HUDEP-2 (cell line): ENCODE measurements around the gene NKX6-1.
A peak's percentile ranks its signal among the peaks of the same experiment; 100 is the strongest.

Experiments
- DNase-seq, 76 experiments: peaks; one replicate each; lab custom pipeline; 2025; ENCODE audit not compliant: unreplicated experiment in 76 of 76; lab: John Stamatoyannopoulos, UW

Gene NKX6-1

DNA sequence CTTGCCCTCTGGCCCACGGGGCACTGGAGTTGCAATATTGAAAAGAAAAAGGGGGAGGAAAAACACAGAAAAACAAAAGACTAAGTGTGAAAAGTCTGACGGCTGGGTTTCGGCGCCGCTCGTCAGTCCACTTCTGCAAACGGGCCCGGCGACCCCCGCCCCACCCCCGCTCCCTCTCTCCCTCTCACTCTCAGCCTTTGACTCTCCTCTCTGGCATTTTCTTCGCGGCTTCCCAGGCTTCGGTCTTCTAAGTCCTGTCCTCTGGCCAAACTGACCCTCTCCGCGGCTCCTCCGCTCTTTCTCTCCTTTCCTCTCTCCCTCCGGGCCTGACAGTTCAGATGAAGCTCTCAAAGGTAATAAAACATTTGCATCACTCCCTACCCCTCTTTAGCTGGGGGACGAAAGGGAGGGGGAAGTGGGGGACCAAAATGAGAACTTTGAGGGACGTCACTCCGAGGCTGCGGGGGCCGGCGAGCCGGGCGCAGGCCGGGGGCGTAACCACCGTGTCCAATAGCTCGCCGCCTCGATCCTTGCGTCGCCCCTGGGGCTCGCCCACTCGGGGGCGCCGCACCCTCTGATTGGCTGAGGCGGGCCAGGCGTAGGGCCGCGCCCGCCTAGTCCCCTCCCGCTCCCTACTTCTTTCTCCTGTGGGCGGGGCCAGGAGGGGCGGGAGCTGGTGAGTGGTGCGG, at the start of gene NKX6-1:
Gene NKX6-1 (minus strand): TSS at position 358 of the 689 bp plus-strand sequence. CDS start 1,064 bp downstream, outside the sequence.
- peak in 31 of 76 experiments; percentile 0 to 51 (median 18) for DNase-seq

DNA sequence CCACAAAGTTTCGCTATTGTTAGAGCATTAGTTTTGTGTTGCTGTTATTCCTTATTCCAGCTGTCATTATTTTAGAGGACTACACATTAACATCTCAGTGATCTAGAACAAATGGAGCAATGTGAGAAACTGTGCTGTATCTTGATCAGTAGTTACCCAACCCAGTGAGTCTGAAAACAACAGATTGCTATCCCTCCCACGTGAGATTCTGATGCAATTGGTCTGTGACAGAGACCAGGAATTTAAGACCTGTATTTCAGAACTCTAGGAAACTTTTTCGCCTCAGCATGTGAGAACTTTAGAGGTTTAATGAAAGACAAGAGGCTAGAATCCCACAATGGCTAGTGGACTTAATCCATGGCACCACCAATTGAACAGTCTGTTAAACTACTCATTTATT, 48.1 kb upstream of the NKX6-1 start:
- DNase-seq, result no peak

DNA sequence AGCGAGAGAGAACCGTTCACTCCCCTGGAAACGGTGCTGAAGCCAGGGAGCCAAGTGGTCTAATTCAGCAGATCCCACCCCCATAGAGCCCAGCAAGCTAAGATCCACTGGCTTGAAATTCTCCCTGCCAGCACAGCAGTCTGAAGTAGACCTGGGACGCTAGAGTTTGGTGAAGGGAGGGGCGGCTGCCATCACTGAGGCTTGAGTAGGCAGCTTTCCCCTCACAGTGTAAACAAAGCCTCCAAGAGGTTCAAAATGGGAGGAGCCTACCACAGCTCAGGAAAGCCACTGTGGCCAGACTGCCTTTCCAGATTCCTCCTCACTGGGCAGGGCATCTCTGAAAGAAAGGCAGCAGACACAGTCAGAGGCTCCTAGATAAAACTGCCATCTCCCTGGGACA, 46.0 kb upstream of the NKX6-1 start:
- no peak for DNase-seq

DNA sequence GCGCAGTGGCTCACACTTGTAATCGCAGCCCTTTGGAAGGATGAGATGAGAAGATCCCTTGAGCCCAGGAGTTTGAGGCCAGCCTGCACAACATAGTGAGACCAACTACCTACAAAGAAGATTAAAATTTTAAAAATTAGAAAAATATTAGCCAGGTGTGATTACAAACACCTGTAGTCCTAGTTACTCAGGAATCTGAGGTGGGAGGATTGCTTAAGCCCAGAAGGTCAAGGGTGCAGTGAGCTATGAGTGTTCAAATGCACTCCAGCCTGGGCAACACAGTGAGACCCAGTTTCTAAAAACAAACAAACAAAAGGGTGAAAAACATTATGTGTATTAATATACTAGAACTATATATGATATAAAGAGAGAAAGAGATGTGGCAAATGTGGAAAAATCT, 36.8 kb upstream of the NKX6-1 start:
- no peak for DNase-seq

DNA sequence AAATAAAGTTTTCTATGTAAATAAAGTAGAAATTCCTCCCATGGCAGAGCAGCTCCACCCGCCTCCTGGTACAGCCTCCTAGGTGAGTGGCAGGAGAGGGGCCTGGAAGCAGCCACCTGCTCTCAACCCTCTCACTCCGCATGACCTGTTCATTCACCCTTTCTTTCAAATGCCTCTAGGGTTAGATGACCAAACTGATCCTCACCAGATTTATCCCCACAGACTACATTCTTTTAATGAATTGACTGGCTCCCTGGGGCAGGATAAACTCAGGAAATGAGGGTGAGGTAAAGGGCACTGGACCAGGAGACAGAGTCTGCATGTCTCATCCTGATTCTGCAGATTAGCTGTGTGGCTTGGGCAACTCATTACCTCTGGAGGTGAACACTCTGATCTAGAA, 32.6 kb upstream of the NKX6-1 start:
- DNase-seq, result no peak

DNA sequence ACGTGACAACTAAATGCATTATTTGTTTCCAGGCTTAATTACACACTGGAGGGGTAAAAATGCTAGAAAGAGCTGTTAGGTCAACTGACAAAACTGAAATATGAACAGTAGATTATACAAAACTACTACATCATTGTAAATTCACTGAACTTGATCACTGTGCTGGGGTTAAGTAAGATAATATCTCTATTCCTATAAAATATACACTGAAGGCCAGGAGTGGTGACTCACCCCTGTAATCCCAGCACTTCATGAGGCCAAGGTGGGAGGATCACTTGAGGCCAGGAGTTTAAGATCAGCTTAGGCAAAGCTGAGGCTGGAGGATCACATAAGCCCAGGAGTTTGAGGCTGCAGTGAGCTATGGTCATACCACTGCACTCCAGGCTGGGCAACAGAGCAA, 31.8 kb upstream of the NKX6-1 start:
- no peak for DNase-seq

DNA sequence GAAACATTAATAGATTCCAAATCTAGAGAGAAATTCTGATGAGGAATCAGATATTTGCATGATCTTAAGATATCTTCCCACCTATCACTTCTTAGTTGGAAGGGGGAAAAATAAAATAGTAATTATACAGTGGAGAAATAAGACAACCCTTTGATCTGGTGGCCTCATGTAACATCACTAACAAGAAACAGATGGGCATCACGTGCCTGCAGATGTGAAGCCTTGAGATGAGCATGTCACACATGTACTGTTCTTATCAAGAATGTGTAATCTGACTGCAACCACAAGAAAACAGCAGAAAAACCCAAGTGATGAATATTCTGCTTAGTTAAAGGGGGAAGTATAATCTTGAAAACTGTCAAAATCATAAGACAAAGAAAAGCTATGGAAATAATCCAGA, 31.4 kb upstream of the NKX6-1 start:
- DNase-seq, result peak in 2 of 76 experiments; percentile 1 to 2

DNA sequence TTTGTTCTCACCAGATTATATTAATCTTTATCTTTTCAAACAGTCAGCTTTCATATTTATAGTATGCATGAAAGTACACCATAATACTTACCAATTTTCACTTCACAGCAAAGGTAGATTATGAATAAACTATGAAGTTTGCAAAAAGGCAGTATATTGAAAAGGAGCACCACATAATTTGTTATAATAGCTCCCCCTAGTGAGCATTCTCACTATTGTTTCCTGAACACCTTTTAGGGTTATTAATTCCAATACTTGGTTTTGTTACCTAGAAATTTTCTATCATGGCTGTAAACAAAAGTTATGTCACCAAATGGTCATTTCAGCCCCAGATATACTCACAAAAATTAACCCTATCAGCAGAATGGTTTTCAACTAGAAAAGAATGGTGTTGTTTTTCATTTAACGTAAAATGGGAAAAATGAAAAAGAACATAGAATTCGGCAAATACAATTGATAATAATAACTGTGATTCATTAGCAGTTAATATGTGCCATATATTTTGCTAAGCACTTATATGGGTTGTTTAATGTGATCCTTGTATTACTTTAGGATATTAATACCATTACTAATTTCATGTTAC, 30.2 kb upstream of the NKX6-1 start:
- peak in 9 of 76 experiments; percentile 1 to 28 (median 7) for DNase-seq

DNA sequence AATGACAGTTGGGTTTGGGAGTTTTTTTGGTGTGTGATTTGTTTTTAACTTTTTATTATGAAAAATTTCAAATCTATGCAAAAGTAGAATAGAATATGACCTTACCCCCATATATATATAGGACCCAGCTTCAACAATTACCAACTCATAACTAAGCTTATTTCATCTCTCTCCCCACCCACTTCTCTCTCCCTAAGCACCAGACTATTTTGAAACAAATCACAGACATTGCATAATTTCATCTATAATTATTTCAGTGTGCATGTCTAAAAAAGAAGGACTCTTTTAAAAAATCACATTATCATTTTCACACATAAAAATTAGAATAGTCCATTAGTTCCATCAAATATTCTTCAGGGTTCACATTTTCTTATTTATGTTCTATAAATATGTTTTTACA, 28.3 kb upstream of the NKX6-1 start:
- DNase-seq, result no peak

DNA sequence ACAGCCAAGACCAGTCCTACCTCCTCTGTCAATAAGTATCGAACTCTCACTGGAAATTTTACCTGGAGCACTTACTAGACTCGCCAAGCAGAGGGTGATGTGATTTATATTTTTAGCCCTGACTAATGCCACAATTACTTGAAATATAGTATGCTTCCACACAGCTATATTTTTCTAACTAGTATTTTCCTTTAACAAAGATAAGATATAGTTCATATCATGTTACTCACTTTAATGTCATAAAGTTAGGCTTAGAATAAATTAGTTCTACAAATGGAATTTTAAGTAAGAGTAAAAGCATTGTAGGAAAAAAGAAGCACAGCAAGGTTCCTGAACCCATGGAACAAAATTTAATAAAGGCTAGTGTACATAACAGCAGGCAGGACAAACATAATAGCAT, 16.0 kb upstream of the NKX6-1 start:
- no peak for DNase-seq

DNA sequence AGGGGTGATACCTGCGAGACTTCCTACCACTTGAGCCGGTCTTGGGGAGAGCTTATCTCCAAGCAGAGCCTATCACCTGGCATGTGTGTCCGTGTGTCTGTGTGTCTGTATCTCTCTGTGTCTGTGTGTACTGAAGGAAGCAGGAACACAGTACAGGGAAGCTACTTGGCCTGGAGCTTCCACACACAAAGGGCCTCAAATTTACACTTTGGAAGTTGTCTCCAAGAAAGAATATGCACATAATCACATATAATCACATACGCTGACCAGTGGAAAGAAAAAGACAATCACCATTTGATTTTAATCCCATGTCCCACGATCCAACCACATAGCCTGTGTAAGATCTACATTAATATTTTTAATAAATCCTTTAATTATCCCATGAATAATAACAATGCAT, 13.2 kb upstream of the NKX6-1 start:
- no peak for DNase-seq

DNA sequence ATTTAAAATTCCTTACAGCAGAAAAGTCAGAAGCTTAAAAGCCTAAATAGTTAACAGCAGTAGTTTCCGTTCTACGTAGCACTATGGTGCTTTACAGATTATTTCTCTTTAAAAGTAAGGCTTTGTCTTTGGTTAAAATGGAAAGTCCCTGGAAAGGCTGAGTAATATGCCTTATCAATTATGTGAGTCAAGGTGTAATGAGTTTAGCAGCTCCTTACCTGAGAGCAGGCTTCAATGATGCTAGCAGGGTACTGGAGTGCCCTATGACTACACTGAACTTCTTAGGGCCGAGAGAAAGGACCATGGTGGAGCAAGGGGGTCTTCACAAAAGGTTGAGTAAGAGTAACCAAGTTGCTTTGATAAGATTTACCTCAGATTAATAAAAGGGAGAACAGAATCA, 12.6 kb upstream of the NKX6-1 start:
- DNase-seq, result no peak

DNA sequence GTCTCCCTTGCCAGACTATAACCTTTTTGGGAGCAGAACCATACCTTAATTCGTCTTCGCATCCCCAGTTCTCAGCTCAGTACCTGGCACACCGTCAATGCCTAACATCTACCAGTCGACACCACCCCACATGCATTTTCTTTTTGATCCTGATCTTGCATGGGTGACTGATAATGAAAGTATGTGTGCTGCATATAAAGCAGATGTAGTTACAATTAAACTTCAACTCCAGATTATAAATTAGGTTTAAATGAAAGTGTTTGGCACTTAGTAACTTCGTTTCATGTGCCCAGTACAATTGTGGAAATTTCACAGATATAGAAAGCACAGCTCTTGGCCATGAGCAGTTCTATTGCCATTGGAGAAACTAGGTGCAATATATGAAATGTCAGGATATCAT, 8.8 kb upstream of the NKX6-1 start:
- DNase-seq, result no peak

DNA sequence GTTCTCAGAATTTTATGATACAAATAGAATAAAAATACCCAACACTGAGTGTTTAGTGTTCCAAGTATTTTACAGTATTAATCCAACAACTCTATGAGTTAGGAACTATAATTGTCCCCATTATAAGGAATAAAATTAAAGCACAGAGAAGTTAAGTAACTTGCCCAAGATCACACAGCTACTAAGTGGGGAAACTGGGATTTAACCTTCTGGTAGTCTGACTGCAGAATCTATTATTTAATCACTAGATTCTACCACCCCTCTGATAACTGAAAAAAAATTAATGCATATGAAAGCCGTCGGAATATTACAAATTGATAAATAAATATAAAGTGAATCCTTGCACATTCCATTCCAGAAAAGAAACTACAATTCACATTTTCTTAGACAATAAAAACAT, 5.7 kb upstream of the NKX6-1 start:
- no peak for DNase-seq

DNA sequence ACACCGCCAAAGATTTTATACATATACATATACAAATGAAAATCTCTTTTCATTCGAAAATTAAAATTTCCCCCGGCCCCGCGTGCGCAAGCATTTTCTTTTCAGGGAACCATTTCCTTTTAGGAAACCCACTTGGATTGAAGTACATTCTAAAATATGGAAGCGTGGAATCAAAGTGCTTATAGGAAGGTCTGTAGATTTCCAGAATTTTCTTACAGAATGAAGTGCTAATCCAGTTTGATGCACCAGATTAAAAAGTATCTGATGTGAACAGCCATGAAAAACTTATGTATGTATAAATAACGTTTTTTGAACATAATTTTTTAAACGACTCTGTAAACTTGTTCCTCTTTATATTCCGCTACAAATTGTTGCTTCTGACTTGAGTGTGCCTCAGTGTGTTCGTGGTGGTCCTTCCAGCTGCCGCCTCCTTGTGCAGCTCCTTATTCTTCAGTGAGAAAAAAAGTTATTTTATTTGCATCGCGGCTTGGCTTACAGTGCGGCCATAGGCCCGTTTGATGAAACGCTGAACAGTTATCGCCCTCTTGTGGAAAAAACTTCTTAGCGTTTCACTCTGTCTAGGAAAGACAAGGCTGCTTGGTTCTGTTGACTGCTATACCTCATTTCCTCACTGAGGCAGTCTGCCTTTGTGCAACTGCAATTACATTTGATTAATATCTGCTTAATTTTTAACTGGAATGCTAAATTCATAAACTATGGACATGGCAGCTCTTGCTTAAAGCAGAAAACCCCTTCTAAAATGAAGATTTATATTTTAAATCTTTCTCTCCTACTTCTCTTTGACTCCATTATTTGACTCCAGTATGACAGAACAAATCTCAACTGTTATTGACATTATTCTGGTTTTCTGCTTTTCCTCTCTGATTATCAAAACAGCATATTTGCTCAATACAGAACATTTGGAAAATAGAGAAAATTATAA, 4.7 kb upstream of the NKX6-1 start:
- peak in 32 of 76 experiments; percentile 1 to 61 (median 30) for DNase-seq

DNA sequence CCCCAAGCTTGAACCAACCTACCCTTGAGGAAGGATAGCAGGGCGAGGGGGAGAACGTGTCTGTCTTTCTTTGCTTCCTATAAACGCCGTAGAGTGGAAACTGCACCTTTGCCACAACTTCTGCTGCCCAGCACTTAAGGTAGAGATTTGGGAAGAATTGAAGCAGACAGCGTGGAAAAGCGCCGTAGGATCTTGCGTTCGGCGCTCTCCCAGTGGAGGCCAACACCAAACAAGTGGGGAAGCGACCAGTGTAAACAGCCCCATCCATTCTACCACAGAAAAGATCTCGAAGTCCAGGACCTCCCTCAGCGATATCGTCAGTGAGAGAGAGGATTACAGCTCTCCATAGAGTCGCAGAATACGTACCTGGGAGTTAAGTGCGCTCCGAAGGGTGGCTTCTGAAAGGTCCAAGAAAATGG, 3.9 kb upstream of the NKX6-1 start:
- DNase-seq, result no peak

DNA sequence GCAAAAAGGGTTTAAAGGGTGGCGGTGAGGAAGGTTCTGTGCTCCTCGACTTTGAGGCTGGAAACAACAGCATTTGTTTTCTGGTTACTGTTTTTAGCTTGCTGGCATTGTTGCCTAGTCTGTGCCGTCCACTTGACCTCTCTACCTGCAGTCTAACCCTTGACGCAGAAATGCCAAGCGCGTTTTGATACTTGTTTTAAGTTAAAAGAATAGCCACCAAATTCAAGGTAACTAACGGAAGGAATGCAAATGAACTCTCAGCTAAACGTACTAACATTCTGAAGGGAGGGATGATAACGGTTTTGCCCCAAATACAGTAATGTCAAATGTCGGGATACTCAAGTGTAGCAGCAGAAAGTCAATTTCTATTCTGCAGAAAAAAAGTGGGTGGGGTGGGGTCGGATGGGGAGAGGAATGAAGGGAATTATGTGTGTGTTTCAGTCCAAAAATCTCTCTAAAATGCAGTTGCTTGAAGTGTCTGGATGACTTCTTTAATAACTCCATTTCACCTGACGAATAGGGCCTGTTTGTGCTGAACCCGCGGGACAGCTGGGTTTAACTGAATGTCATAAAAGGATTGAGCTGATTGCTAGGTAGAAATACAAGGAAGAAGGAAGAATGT, 3.4 kb upstream of the NKX6-1 start:
- no peak for DNase-seq

DNA sequence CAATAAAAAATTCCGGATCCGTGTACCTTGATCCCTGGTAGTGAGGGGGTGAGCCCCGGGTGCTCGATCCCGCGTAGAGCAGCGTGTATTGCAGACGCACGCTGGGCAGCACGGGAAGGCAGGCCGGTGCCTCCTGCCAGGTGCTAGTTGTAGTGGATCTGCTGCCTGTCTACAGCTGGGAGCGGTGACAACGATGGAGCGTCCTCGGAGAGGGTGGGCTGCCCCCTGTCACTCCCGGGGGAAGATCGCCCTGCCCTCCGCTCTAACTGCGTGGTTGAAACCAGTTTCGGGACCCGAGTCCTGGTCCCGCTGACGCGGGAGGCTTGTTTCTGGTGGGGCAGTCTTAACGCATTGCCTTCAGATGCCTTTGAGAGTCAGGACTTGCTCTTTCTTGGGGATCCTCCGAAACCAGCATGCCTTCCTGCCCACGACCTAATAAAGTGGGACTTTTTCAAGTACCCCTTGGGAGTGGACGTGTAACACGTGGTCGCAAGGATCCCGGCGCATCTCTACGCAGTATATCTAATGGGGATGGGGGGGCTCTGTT, 2.7 kb upstream of the NKX6-1 start:
- no peak for DNase-seq

DNA sequence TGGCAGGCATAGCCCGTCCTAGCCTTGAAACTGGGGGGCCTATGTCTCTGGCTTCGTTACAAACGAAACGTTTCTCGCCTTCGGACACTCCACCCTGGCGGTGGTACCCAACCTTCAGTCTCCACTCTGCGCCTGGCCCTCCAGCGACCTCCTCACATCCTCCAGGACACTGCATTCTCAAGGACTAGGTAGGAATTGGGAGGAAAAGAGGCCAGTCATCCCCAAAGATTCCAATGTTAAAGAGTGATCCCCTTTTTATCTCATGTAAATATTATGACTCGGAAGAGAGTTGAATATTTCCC, 2.1 kb upstream of the NKX6-1 start:
- DNase-seq, result no peak

DNA sequence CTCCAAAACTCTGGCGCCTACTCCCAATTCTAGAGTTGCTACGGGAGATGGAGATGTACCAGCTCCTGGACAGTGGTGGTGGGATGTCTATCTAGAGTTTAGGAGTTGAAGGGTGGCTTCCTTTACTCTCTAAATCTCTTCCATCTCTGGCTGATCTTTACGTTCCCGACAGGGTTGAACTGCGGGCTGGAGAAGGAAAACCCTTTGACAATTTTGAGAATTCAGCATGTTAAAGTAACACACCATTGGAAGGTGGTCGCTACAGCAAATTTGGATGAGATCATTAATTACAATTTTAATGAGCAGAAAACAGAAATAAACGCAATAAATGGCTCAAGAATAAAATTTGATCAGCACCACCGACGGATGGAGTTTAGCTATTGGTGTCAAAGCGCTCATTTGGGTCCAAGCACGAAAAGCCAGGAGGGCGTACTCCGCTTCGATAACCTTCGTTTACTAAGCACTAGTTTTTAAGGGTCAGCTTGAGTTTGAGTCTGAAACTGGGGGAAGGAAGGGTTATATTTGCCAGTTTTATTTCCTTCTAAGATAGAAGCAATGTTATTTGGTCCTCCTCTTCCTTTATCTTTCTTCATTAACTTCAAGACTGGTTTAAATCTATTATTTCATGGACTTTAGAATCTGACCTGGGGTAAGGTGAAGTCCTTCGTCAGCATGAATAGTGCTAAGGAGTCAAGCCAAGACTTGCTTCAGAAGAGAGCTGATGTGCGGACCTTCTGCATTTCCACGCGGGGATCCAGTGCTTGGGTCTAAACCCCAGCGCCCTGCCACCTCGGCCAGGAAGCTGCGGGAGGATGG, 1.5 kb upstream of the NKX6-1 start:
- DNase-seq, result no peak
